ENCODE data around the gene POLD3.

The POLD3 gene

GRCh38 chr11:74551754-74552145 lies 40.6 kb upstream of the POLD3 start:
- no peak overlapping the region for H2BK12ac ChIP-seq (ENCODE audit: low read length)
- H3K79me1 ChIP-seq (ENCODE audit: low read depth, low read length) = no peaks in the 10 kb centered on the region
- no peak overlapping the region for H3K4ac ChIP-seq (ENCODE audit: low read length)
- H2BK120ac ChIP-seq (ENCODE audit: low read depth, low read length) = no peak overlapping the region
- no peak overlapping the region for H3K9ac ChIP-seq (ENCODE audit: low read depth, low read length, poor library complexity)
- H3K23ac ChIP-seq (ENCODE audit: low read depth, low read length, poor library complexity) = no peak overlapping the region
- H4K8ac ChIP-seq (ENCODE audit: low read depth, low read length) = no peak overlapping the region
- H4K91ac ChIP-seq (ENCODE audit: low read depth, low read length, poor library complexity) = no peak overlapping the region
- H3K27ac ChIP-seq (replicated peaks; ENCODE audit: low read length) = no peak overlapping the region
- no peak overlapping the region for H3K14ac ChIP-seq (ENCODE audit: low read length)
- H2AFZ ChIP-seq (ENCODE audit: low read length) = no peak overlapping the region
- H3K27me3 ChIP-seq (ENCODE audit: control insufficient read depth in 3 of 3, insufficient read depth in 3 of 3, low read depth in 1 of 3, low read length in 3 of 3) = peaks cover 0 to 10% (median 0%) of the 10 kb centered on the region in 3 experiments
- no peak overlapping the region for H3K4me2 ChIP-seq (ENCODE audit: insufficient read depth, low read length, poor library complexity, severe bottlenecking)
- no peaks in the 10 kb centered on the region for H3K36me3 ChIP-seq (replicated peaks in 1 of 2; ENCODE audit: control insufficient read depth in 2 of 2, insufficient read depth in 2 of 2, low read length in 2 of 2)
- no peaks in the 10 kb centered on the region for H3K9me3 ChIP-seq (replicated peaks in 1 of 2; ENCODE audit: control insufficient read depth in 2 of 2, insufficient read depth in 1 of 2, low read depth in 1 of 2, low read length in 2 of 2)
- no peak overlapping the region for H2AK5ac ChIP-seq (ENCODE audit: low read depth, low read length)
- H3K18ac ChIP-seq (ENCODE audit: low read length) = no peak overlapping the region
- no peak for DNase-seq (ENCODE audit: low spot score)
- no peak overlapping the region for H3K4me3 ChIP-seq (ENCODE audit: low read length in 2 of 2)
- no peak overlapping the region for H2BK5ac ChIP-seq (ENCODE audit: low read length)
- no peak overlapping the region for H2BK15ac ChIP-seq (ENCODE audit: low read length)
- H3K4me1 ChIP-seq (ENCODE audit: control insufficient read depth in 2 of 2, insufficient read depth in 1 of 2, low read depth in 1 of 2, low read length in 2 of 2) = peaks cover 0 to 2% of the 10 kb centered on the region in 2 donors

GRCh38 chr11:74557526-74557925 lies 34.9 kb upstream of the POLD3 start:
- H2BK12ac ChIP-seq (ENCODE audit: low read length) = no peak overlapping the region
- H3K9ac ChIP-seq (ENCODE audit: low read depth, low read length, poor library complexity) = no peak overlapping the region
- no peak overlapping the region for H2BK15ac ChIP-seq (ENCODE audit: low read length)
- no peaks in the 10 kb centered on the region for H3K79me1 ChIP-seq (ENCODE audit: low read depth, low read length)
- H3K18ac ChIP-seq (ENCODE audit: low read length) = no peak overlapping the region
- no peak overlapping the region for H3K23ac ChIP-seq (ENCODE audit: low read depth, low read length, poor library complexity)
- no peak overlapping the region for H2AK5ac ChIP-seq (ENCODE audit: low read depth, low read length)
- H2BK5ac ChIP-seq (ENCODE audit: low read length) = no peak overlapping the region
- H2AFZ ChIP-seq (ENCODE audit: low read length) = no peak overlapping the region
- H3K4ac ChIP-seq (ENCODE audit: low read length) = no peak overlapping the region
- WGBS, 2 donors (ENCODE audit: extremely low coverage in 2 of 2, insufficient read length in 2 of 2, insufficient replicate concordance in 1 of 2) = no CpG with 5 or more reads among the region's 3 CpGs
- no peaks in the 10 kb centered on the region for H3K36me3 ChIP-seq (replicated peaks in 1 of 2; ENCODE audit: control insufficient read depth in 2 of 2, insufficient read depth in 2 of 2, low read length in 2 of 2)
- H3K27ac ChIP-seq (replicated peaks; ENCODE audit: low read length) = no peak overlapping the region
- no peaks in the 10 kb centered on the region for H3K27me3 ChIP-seq (ENCODE audit: control insufficient read depth in 3 of 3, insufficient read depth in 3 of 3, low read depth in 1 of 3, low read length in 3 of 3)
- H2BK120ac ChIP-seq (ENCODE audit: low read depth, low read length) = no peak overlapping the region
- no peak overlapping the region for H3K4me2 ChIP-seq (ENCODE audit: insufficient read depth, low read length, poor library complexity, severe bottlenecking)
- no peak overlapping the region for H3K14ac ChIP-seq (ENCODE audit: low read length)
- H4K8ac ChIP-seq (ENCODE audit: low read depth, low read length) = no peak overlapping the region
- H3K4me1 ChIP-seq (ENCODE audit: control insufficient read depth in 2 of 2, insufficient read depth in 1 of 2, low read depth in 1 of 2, low read length in 2 of 2) = peaks cover 2% of the 10 kb centered on the region in 2 donors
- H3K4me3 ChIP-seq (ENCODE audit: low read length in 2 of 2) = no peak overlapping the region
- H4K91ac ChIP-seq (ENCODE audit: low read depth, low read length, poor library complexity) = no peak overlapping the region
- H3K9me3 ChIP-seq (replicated peaks in 1 of 2; ENCODE audit: control insufficient read depth in 2 of 2, insufficient read depth in 1 of 2, low read depth in 1 of 2, low read length in 2 of 2) = no peaks in the 10 kb centered on the region
- no peak for DNase-seq (ENCODE audit: low spot score)

GRCh38 chr11:74559110-74559933 lies 33.1 kb upstream of the POLD3 start:
- Histone ChIP-seq H3K79me1 (ENCODE audit: low read depth, low read length) (no peaks in the 10 kb centered on the region), H3K4me1 (ENCODE audit: control insufficient read depth in 2 of 2, insufficient read depth in 1 of 2, low read depth in 1 of 2, low read length in 2 of 2) (peaks cover 2% of the 10 kb centered on the region in 2 donors), H3K9me3 (replicated peaks in 1 of 2; ENCODE audit: control insufficient read depth in 2 of 2, insufficient read depth in 1 of 2, low read depth in 1 of 2, low read length in 2 of 2) (no peaks in the 10 kb centered on the region), H2AK5ac (ENCODE audit: low read depth, low read length) (no peak overlapping the region), H2BK120ac (ENCODE audit: low read depth, low read length) (no peak overlapping the region), H3K4ac (ENCODE audit: low read length) (no peak overlapping the region), H4K8ac (ENCODE audit: low read depth, low read length) (no peak overlapping the region), H3K4me2 (ENCODE audit: insufficient read depth, low read length, poor library complexity, severe bottlenecking) (no peak overlapping the region), H3K4me3 (ENCODE audit: low read length in 2 of 2) (no peak overlapping the region), H4K91ac (ENCODE audit: low read depth, low read length, poor library complexity) (no peak overlapping the region), H3K36me3 (replicated peaks in 1 of 2; ENCODE audit: control insufficient read depth in 2 of 2, insufficient read depth in 2 of 2, low read length in 2 of 2) (no peaks in the 10 kb centered on the region), H2BK15ac (ENCODE audit: low read length) (no peak overlapping the region), H2BK12ac (ENCODE audit: low read length) (no peak overlapping the region), H2AFZ (ENCODE audit: low read length) (no peak overlapping the region), H3K27ac (replicated peaks; ENCODE audit: low read length) (no peak overlapping the region), H3K14ac (ENCODE audit: low read length) (no peak overlapping the region), H3K23ac (ENCODE audit: low read depth, low read length, poor library complexity) (no peak overlapping the region), H3K9ac (ENCODE audit: low read depth, low read length, poor library complexity) (no peak overlapping the region), H2BK5ac (ENCODE audit: low read length) (no peak overlapping the region), H3K18ac (ENCODE audit: low read length) (no peak overlapping the region), H3K27me3 (ENCODE audit: control insufficient read depth in 3 of 3, insufficient read depth in 3 of 3, low read depth in 1 of 3, low read length in 3 of 3) (no peaks in the 10 kb centered on the region)
- no CpG with 5 or more reads among the region's 7 CpGs for WGBS, 2 donors (ENCODE audit: extremely low coverage in 2 of 2, insufficient read length in 2 of 2, insufficient replicate concordance in 1 of 2)
- no peak for DNase-seq (ENCODE audit: low spot score)

- Histone ChIP-seq H3K9ac (ENCODE audit: low read depth, low read length, poor library complexity) (no peak overlapping the region), H2BK5ac (ENCODE audit: low read length) (no peak overlapping the region), H3K23ac (ENCODE audit: low read depth, low read length, poor library complexity) (no peak overlapping the region), H2BK120ac (ENCODE audit: low read depth, low read length) (no peak overlapping the region), H3K36me3 (replicated peaks in 1 of 2; ENCODE audit: control insufficient read depth in 2 of 2, insufficient read depth in 2 of 2, low read length in 2 of 2) (no peaks in the 10 kb centered on the region), H2AK5ac (ENCODE audit: low read depth, low read length) (no peak overlapping the region), H3K4ac (ENCODE audit: low read length) (no peak overlapping the region), H4K91ac (ENCODE audit: low read depth, low read length, poor library complexity) (no peak overlapping the region), H3K79me1 (ENCODE audit: low read depth, low read length) (no peaks in the 10 kb centered on the region), H2AFZ (ENCODE audit: low read length) (no peak overlapping the region), H3K14ac (ENCODE audit: low read length) (no peak overlapping the region), H3K18ac (ENCODE audit: low read length) (no peak overlapping the region), H3K9me3 (replicated peaks in 1 of 2; ENCODE audit: control insufficient read depth in 2 of 2, insufficient read depth in 1 of 2, low read depth in 1 of 2, low read length in 2 of 2) (no peaks in the 10 kb centered on the region), H3K4me2 (ENCODE audit: insufficient read depth, low read length, poor library complexity, severe bottlenecking) (no peak overlapping the region), H3K27ac (replicated peaks; ENCODE audit: low read length) (no peak overlapping the region), H3K27me3 (ENCODE audit: control insufficient read depth in 3 of 3, insufficient read depth in 3 of 3, low read depth in 1 of 3, low read length in 3 of 3) (no peaks in the 10 kb centered on the region), H2BK15ac (ENCODE audit: low read length) (no peak overlapping the region), H2BK12ac (ENCODE audit: low read length) (no peak overlapping the region), H3K4me1 (ENCODE audit: control insufficient read depth in 2 of 2, insufficient read depth in 1 of 2, low read depth in 1 of 2, low read length in 2 of 2) (peaks cover 0 to 2% of the 10 kb centered on the region in 2 donors), H4K8ac (ENCODE audit: low read depth, low read length) (no peak overlapping the region), H3K4me3 (ENCODE audit: low read length in 2 of 2) (no peak overlapping the region)
- no CpG with 5 or more reads among the region's 2 CpGs for WGBS, 2 donors (ENCODE audit: extremely low coverage in 2 of 2, insufficient read length in 2 of 2, insufficient replicate concordance in 1 of 2)
- DNase-seq (ENCODE audit: low spot score) = no peak
These were observed 32.5 kb upstream of the POLD3 start for GRCh38 chr11:74559934-74560309.

Measured in neuronal stem cell (in vitro differentiated cells).